ENCODE measurements around the gene LDLRAD4. TPM values are rescaled to one million over a fixed set of nuclear protein-coding genes. Genes with fewer than 3 reads are reported as not detected.

Gene LDLRAD4
- total and polyA plus RNA-seq, 9 of the 15 experiments (the other 6 are each of a cell fraction or from before 2014, with no cell fraction given) = 0.01 TPM; not detected in 8

DNA sequence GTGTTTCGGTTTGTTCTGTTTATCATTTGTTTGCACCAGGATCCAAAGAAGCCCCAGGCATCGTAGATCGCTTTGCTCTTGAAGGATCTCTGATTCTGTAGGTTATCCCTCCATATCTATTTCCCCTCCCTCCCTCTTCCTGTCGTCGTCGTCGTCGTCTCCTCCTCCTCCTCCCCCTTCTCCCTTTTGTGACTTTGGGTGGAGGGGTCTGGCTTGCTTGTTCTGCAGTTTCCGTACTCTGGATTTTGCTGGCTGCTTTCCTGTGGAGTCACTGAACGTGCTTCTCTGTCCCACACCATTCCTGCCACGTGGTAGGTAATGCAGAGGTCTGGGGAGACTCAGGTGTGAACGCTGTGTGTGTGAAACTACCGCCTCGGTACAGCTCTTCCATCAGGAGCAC lies 225.0 kb downstream of the LDLRAD4 start:
- ChIA-PET POLR2A (interaction anchor here (0.6 kb wide), 1 partner anchor 420 kb away, joined by 3 read pairs; no protein-coding TSS in a partner anchor), CTCF (ENCODE audit: low intra/inter-chr PET ratio) (no interaction called here)
- Histone ChIP-seq H3K9me3 (replicated peaks; ENCODE audit: control insufficient read depth, insufficient read depth, low read depth, low read length) (no peaks in the 10 kb centered on the region), H3K9me1 (ENCODE audit: control insufficient read depth, insufficient read depth, low read length) (no peaks in the 10 kb centered on the region), H3K27ac (ENCODE audit: extremely low read depth, low read depth, low read length) (no peak overlapping the region), H3K27me3 (ENCODE audit: control insufficient read depth in 2 of 2, insufficient read depth in 2 of 2, low read length in 2 of 2) (peaks cover 27 to 59% of the 10 kb centered on the region in 2 experiments), H3K36me3 (ENCODE audit: control insufficient read depth, insufficient read depth, low read length) (no peaks in the 10 kb centered on the region), H3K79me2 (ENCODE audit: control insufficient read depth, insufficient read depth, low read length) (no peaks in the 10 kb centered on the region), H3K4me3 (no peak overlapping the region), H4K20me1 (replicated peaks; ENCODE audit: control insufficient read depth, insufficient read depth, low read length) (no peaks in the 10 kb centered on the region; the same call in 1 of the 2 replicates), H3K4me1 (replicated peaks in 1 of 2; ENCODE audit: control insufficient read depth in 2 of 2, insufficient read depth in 2 of 2, low read length in 2 of 2) (no peaks in the 10 kb centered on the region), H3K9ac (ENCODE audit: insufficient read depth in 1 of 2, low read depth in 2 of 2, low read length in 2 of 2) (no peak overlapping the region), H3K4me2 (ENCODE audit: insufficient read depth, low read length) (no peak overlapping the region), H2AFZ (ENCODE audit: low read depth, low read length) (no peak overlapping the region)
- no peak for ATAC-seq
- BruUV-seq (replicated peaks) = no TSS peak
- no peak for DNase-seq (ENCODE audit: extremely low read depth in 1 of 4, low spot score in 3 of 4)
- in situ Hi-C loops (cut with MboI) = no loop called here
- intact Hi-C loops (cut with micrococcal nuclease) = no loop called here
- FAIRE-seq = no peak
- WGBS (ENCODE audit: insufficient coverage, low coverage, missing lambda C conversion rate) = 0% methylated on average over 12 of the region's 14 CpGs
- TF ChIP-seq XRCC4 (IDR thresholded peaks at IDR 0.05; ENCODE audit: extremely low read depth, insufficient read depth, insufficient read length) (no peak), RBM15 (IDR thresholded peaks at IDR 0.05; ENCODE audit: insufficient read depth, low read length) (no peak), ESRRB (CRISPR knock-in tag; IDR thresholded peaks at IDR 0.05; ENCODE audit: borderline replicate concordance) (no peak), PHF8 (IDR thresholded peaks at IDR 0.05; ENCODE audit: borderline replicate concordance, low read length) (no peak), SREBF2 (CRISPR knock-in tag; IDR thresholded peaks at IDR 0.05) (no peak), ZNF717 (CRISPR knock-in tag; IDR thresholded peaks at IDR 0.05) (no peak), ZNF23 (CRISPR knock-in tag; IDR thresholded peaks at IDR 0.05) (no peak)
- TF ChIP-seq, protein P1, sequence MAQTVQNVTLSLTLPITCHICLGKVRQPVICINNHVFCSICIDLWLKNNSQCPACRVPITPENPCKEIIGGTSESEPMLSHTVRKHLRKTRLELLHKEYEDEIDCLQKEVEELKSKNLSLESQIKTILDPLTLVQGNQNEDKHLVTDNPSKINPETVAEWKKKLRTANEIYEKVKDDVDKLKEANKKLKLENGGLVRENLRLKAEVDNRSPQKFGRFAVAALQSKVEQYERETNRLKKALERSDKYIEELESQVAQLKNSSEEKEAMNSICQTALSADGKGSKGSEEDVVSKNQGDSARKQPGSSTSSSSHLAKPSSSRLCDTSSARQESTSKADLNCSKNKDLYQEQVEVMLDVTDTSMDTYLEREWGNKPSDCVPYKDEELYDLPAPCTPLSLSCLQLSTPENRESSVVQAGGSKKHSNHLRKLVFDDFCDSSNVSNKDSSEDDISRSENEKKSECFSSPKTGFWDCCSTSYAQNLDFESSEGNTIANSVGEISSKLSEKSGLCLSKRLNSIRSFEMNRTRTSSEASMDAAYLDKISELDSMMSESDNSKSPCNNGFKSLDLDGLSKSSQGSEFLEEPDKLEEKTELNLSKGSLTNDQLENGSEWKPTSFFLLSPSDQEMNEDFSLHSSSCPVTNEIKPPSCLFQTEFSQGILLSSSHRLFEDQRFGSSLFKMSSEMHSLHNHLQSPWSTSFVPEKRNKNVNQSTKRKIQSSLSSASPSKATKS (CRISPR knock-in tag; IDR thresholded peaks at IDR 0.05) = no peak
- TF ChIP-seq, protein P2, sequence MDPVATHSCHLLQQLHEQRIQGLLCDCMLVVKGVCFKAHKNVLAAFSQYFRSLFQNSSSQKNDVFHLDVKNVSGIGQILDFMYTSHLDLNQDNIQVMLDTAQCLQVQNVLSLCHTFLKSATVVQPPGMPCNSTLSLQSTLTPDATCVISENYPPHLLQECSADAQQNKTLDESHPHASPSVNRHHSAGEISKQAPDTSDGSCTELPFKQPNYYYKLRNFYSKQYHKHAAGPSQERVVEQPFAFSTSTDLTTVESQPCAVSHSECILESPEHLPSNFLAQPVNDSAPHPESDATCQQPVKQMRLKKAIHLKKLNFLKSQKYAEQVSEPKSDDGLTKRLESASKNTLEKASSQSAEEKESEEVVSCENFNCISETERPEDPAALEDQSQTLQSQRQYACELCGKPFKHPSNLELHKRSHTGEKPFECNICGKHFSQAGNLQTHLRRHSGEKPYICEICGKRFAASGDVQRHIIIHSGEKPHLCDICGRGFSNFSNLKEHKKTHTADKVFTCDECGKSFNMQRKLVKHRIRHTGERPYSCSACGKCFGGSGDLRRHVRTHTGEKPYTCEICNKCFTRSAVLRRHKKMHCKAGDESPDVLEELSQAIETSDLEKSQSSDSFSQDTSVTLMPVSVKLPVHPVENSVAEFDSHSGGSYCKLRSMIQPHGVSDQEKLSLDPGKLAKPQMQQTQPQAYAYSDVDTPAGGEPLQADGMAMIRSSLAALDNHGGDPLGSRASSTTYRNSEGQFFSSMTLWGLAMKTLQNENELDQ (CRISPR knock-in tag; IDR thresholded peaks at IDR 0.05; ENCODE audit: borderline replicate concordance) = no peak
- TF ChIP-seq, protein P3, sequence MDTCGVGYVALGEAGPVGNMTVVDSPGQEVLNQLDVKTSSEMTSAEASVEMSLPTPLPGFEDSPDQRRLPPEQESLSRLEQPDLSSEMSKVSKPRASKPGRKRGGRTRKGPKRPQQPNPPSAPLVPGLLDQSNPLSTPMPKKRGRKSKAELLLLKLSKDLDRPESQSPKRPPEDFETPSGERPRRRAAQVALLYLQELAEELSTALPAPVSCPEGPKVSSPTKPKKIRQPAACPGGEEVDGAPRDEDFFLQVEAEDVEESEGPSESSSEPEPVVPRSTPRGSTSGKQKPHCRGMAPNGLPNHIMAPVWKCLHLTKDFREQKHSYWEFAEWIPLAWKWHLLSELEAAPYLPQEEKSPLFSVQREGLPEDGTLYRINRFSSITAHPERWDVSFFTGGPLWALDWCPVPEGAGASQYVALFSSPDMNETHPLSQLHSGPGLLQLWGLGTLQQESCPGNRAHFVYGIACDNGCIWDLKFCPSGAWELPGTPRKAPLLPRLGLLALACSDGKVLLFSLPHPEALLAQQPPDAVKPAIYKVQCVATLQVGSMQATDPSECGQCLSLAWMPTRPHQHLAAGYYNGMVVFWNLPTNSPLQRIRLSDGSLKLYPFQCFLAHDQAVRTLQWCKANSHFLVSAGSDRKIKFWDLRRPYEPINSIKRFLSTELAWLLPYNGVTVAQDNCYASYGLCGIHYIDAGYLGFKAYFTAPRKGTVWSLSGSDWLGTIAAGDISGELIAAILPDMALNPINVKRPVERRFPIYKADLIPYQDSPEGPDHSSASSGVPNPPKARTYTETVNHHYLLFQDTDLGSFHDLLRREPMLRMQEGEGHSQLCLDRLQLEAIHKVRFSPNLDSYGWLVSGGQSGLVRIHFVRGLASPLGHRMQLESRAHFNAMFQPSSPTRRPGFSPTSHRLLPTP (IDR thresholded peaks at IDR 0.05; ENCODE audit: borderline replicate concordance, extremely low read depth, insufficient read length) = no peak
- TF ChIP-seq, protein P4, sequence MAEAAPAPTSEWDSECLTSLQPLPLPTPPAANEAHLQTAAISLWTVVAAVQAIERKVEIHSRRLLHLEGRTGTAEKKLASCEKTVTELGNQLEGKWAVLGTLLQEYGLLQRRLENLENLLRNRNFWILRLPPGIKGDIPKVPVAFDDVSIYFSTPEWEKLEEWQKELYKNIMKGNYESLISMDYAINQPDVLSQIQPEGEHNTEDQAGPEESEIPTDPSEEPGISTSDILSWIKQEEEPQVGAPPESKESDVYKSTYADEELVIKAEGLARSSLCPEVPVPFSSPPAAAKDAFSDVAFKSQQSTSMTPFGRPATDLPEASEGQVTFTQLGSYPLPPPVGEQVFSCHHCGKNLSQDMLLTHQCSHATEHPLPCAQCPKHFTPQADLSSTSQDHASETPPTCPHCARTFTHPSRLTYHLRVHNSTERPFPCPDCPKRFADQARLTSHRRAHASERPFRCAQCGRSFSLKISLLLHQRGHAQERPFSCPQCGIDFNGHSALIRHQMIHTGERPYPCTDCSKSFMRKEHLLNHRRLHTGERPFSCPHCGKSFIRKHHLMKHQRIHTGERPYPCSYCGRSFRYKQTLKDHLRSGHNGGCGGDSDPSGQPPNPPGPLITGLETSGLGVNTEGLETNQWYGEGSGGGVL (CRISPR knock-in tag; IDR thresholded peaks at IDR 0.05) = no peak

Measured in K562 (cell line).